ENCODE results near the gene DAPK1. TPM values are rescaled to one million over a fixed set of nuclear protein-coding genes. Genes with fewer than 3 reads are reported as not detected.

DAPK1 gene
- total and polyA plus RNA-seq, 8 donors: 9.0 to 88.7 (median 50.7) TPM

DNA sequence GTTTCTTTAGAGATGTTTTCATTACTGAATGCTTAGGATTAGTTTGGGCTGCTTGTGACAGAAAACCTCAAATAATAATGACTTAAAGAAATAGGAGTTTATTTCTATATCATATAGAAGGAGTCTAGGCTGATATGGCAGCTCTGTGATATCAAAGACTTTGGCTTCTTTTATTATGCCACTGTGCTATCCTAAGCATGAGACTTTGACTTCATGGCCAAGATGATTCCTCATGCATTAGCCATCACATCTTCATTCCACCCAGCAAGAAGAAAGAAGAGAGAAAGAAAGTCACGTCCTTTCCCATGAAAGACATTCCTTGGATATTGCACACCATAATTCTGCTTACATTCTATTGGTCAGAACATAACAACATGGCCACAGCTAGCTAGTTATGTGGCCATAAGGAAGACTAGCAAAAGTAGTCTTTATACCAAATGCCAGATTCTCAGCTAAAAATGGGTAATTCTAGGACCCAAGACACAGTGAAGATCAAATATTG lies 76.2 kb downstream of the DAPK1 start:
- WGBS, 5 donors: 85 to 90% (median 88%) methylated on average over 1 of the region's 1 CpG
- intact Hi-C loops (cut with DNase I; ENCODE audit: low total_unique reads): no loop called here

DNA sequence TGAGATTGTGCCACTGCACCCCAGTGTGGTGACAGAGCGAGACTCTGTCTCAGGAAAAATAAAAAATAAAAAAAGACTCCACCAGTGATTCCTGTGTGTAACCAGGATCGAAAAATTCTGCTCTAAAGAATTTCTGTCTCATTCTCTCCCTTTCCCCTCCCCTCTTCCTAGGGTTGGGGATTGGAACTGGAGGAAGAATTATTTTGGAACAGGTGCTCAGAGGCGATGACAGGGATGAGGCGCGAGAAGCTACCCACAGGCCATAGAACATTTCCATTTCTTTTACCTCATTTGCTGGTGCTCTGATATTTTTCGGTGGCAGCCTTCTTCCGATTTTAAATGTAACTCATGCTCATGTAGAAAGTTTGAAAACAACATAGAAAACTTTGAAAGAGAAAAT lies 80.1 kb downstream of the DAPK1 start:
- Histone ChIP-seq H3K27ac (no peak overlapping the region), H3K36me3 (no peaks in the 10 kb centered on the region), H3K4me1 (peaks cover 30 to 92% (median 58%) of the 10 kb centered on the region in 4 donors), H3K27me3 (no peaks in the 10 kb centered on the region), H3K9me3 (no peaks in the 10 kb centered on the region), H3K4me3 (no peak overlapping the region)
- TF ChIP-seq POLR2A (IDR thresholded peaks at IDR 0.05) (no peak), EP300 (IDR thresholded peaks at IDR 0.05) (no peak), POLR2AphosphoS5 (IDR thresholded peaks at IDR 0.05) (no peak)
- TF ChIP-seq, protein P1, sequence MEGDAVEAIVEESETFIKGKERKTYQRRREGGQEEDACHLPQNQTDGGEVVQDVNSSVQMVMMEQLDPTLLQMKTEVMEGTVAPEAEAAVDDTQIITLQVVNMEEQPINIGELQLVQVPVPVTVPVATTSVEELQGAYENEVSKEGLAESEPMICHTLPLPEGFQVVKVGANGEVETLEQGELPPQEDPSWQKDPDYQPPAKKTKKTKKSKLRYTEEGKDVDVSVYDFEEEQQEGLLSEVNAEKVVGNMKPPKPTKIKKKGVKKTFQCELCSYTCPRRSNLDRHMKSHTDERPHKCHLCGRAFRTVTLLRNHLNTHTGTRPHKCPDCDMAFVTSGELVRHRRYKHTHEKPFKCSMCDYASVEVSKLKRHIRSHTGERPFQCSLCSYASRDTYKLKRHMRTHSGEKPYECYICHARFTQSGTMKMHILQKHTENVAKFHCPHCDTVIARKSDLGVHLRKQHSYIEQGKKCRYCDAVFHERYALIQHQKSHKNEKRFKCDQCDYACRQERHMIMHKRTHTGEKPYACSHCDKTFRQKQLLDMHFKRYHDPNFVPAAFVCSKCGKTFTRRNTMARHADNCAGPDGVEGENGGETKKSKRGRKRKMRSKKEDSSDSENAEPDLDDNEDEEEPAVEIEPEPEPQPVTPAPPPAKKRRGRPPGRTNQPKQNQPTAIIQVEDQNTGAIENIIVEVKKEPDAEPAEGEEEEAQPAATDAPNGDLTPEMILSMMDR (IDR thresholded peaks at IDR 0.05): no peak
- intact Hi-C loops (cut with DNase I; ENCODE audit: low total_unique reads): no loop called here
- WGBS, 5 donors: 87 to 94% (median 92%) methylated on average over 7 of the region's 7 CpGs
- no peak for DNase-seq

More for the DNA sequence above, 76.2 kb downstream of the DAPK1 start:
- no peak for DNase-seq
- TF ChIP-seq, protein P1 (IDR thresholded peaks at IDR 0.05): no peak
- TF ChIP-seq EP300 (IDR thresholded peaks at IDR 0.05) (no peak), POLR2AphosphoS5 (IDR thresholded peaks at IDR 0.05) (no peak), POLR2A (IDR thresholded peaks at IDR 0.05) (no peak)
- Histone ChIP-seq H3K27me3 (no peaks in the 10 kb centered on the region), H3K4me1 (peaks cover 23 to 93% (median 65%) of the 10 kb centered on the region in 4 donors), H3K9me3 (no peaks in the 10 kb centered on the region), H3K4me3 (no peak overlapping the region), H3K27ac (peak overlapping the region in 2 of 5 donors; percentile 64 to 84), H3K36me3 (no peaks in the 10 kb centered on the region)

DNA sequence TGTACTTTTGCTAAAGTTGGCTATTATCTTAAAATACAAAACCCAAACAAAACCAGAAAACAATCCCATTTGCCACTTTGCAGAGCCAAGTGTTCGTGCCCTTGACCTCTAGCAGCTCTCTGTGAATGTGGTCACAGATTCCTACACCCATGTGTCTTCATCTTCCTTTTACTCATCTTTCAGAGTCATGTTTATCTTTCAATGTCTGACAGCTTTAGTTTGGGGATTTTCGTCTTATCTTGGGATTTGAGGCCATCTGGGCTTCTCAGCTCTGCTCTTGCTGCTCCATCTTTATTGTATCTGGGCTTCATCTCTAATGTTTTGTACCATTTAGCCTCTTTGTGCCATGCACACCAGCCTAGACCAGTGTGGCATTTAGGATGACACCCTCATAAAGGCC lies 81.0 kb downstream of the DAPK1 start:
- TF ChIP-seq, protein P1 (IDR thresholded peaks at IDR 0.05): no peak
- TF ChIP-seq POLR2AphosphoS5 (IDR thresholded peaks at IDR 0.05): no peak
- TF ChIP-seq EP300 (IDR thresholded peaks at IDR 0.05): no peak
- TF ChIP-seq POLR2A (IDR thresholded peaks at IDR 0.05): no peak
- no peaks in the 10 kb centered on the region for H3K36me3 ChIP-seq
- no peak for DNase-seq
- H3K27me3 ChIP-seq: no peaks in the 10 kb centered on the region
- H3K4me3 ChIP-seq: no peak overlapping the region
- peaks cover 26 to 92% (median 53%) of the 10 kb centered on the region in 4 donors for H3K4me1 ChIP-seq
- no peaks in the 10 kb centered on the region for H3K9me3 ChIP-seq
- no peak overlapping the region for H3K27ac ChIP-seq
- intact Hi-C loops (cut with DNase I; ENCODE audit: low total_unique reads): no loop called here
- 67 to 78% (median 73%) methylated on average over 2 of the region's 2 CpGs for WGBS, 5 donors

DNA sequence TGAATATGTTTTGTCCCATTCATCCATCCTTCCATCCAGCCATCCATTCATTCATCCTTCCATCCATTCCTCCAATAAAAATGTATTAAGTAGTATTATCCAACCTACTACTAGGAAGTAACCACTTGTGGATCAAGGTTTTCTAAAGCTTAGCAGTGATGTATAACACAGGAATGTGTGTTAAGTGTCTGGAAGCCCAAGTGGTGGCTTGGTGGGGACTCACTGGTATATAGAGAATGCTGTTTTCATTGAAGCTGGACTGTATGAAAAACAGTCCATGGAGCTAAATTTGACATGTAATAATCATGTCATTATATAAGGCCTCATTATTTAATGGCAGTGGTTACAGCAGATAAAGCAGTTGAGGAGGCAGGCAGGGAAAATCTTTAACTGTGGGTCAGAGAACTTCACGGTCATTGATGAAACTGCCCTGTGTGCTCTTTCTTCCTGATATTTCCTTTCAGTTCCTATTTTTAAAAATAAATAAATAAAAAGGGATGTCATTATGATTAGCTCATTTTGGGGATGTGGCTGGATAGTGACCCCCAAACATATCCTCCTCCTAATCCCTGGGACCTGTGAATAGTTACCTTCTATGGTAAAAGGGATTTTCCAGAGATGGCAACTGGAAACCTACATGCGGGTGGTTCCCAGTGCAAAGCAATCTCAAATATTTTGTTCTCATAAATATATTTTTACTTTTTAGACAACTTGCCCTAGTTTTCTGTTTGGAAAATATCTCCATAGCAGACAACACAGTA lies 82.3 kb downstream of the DAPK1 start:
- no peaks in the 10 kb centered on the region for H3K27me3 ChIP-seq
- 83 to 92% (median 89%) methylated on average over 2 of the region's 2 CpGs for WGBS, 5 donors
- TF ChIP-seq, protein P1 (IDR thresholded peaks at IDR 0.05): no peak
- TF ChIP-seq EP300 (IDR thresholded peaks at IDR 0.05): no peak
- no peak for TF ChIP-seq POLR2A (IDR thresholded peaks at IDR 0.05)
- TF ChIP-seq POLR2AphosphoS5 (IDR thresholded peaks at IDR 0.05): no peak
- H3K4me1 ChIP-seq: peaks cover 26 to 82% (median 49%) of the 10 kb centered on the region in 4 donors
- DNase-seq: no peak
- no peaks in the 10 kb centered on the region for H3K9me3 ChIP-seq
- intact Hi-C loops (cut with DNase I; ENCODE audit: low total_unique reads): no loop called here
- no peak overlapping the region for H3K4me3 ChIP-seq
- no peaks in the 10 kb centered on the region for H3K36me3 ChIP-seq
- peak overlapping the region in 2 of 5 donors; percentile 71 to 83 for H3K27ac ChIP-seq

Data from stomach (tissue), 9 donors.